ENCODE measurements around the gene PRICKLE2.

Gene PRICKLE2

DNA sequence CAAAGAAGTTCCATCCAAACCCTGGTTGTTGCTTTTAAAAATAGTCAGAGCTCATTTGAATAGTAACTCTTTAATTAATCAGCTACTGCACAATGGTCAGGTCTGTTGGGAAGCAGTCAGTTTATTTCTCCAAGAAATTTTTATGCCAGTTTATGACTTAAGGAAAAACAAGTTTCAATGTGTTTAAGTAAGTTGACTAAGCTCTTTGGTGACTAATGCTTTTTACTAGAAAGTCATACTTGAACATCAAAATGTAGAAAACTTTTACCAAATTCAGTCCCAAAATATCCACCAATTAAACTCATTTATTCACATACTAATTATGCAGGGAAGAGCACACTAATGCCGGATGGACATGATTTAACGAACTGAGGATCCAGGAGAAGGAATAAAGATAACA lies 22.1 kb downstream of the PRICKLE2 start:
- TF ChIP-seq, protein P1, sequence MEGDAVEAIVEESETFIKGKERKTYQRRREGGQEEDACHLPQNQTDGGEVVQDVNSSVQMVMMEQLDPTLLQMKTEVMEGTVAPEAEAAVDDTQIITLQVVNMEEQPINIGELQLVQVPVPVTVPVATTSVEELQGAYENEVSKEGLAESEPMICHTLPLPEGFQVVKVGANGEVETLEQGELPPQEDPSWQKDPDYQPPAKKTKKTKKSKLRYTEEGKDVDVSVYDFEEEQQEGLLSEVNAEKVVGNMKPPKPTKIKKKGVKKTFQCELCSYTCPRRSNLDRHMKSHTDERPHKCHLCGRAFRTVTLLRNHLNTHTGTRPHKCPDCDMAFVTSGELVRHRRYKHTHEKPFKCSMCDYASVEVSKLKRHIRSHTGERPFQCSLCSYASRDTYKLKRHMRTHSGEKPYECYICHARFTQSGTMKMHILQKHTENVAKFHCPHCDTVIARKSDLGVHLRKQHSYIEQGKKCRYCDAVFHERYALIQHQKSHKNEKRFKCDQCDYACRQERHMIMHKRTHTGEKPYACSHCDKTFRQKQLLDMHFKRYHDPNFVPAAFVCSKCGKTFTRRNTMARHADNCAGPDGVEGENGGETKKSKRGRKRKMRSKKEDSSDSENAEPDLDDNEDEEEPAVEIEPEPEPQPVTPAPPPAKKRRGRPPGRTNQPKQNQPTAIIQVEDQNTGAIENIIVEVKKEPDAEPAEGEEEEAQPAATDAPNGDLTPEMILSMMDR (conservative IDR thresholded peaks at IDR 0.05; ENCODE audit: low read depth, low read length), result no peak
- DNase-seq (ENCODE audit: low read depth), result no peak
- no peak overlapping the region for H3K4me3 ChIP-seq (ENCODE audit: low read length)

- H3K4me3 ChIP-seq (ENCODE audit: low read length), result no peak overlapping the region
- TF ChIP-seq, protein P1 (conservative IDR thresholded peaks at IDR 0.05; ENCODE audit: low read depth, low read length), result no peak
- DNase-seq (ENCODE audit: low read depth), result no peak
Measured at GRCh38 chr3:64199932-64200331, 25.3 kb downstream of the PRICKLE2 start.

- DNase-seq (ENCODE audit: low read depth), result no peak
- no peak overlapping the region for H3K4me3 ChIP-seq (ENCODE audit: low read length)
- TF ChIP-seq, protein P1 (conservative IDR thresholded peaks at IDR 0.05; ENCODE audit: low read depth, low read length), result no peak
Measured at GRCh38 chr3:64196236-64196929, 28.9 kb downstream of the PRICKLE2 start.

DNA sequence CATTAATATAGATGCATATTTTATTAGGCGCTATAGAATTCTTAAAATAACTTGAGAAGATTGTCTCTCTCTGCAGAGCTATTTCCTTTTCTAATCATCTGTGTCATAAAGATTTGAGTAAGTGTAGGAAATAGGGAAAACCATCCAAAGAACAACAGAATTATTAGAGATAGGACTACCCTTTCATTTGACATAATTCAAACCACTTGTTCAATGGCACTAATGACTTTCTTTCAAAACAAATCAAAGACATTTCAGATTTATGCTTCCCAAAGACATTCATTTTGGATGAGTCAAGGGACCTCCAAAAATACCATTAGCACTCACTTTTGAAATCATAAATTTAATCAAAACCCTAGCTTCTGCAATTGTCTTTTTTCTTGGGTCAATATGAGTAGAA lies 29.5 kb downstream of the PRICKLE2 start:
- no peak for DNase-seq (ENCODE audit: low read depth)
- TF ChIP-seq, protein P1 (conservative IDR thresholded peaks at IDR 0.05; ENCODE audit: low read depth, low read length), result no peak
- H3K4me3 ChIP-seq (ENCODE audit: low read length), result no peak overlapping the region

DNA sequence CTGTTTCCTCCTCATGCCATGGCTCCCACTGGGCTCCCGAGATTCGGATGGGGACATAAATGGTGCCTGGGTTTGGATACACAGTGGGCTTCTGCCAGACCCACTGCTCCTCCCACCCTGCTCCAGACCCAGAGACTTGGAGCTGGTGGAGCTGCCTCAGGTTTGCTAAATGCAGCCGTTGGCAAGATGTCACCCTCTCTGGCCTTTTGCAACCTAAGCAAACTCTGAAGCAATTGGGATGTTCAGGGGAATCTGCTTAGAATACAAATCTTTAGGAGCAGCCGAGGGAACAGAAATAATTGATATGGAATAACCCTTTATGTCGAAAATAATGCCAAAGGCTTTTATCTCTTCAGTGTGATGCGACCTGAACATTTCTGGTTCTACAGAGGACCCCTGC lies 33.4 kb downstream of the PRICKLE2 start:
- TF ChIP-seq, protein P1 (conservative IDR thresholded peaks at IDR 0.05; ENCODE audit: low read depth, low read length), result no peak
- DNase-seq (ENCODE audit: low read depth), result no peak
- H3K4me3 ChIP-seq (ENCODE audit: low read length), result no peak overlapping the region

DNA sequence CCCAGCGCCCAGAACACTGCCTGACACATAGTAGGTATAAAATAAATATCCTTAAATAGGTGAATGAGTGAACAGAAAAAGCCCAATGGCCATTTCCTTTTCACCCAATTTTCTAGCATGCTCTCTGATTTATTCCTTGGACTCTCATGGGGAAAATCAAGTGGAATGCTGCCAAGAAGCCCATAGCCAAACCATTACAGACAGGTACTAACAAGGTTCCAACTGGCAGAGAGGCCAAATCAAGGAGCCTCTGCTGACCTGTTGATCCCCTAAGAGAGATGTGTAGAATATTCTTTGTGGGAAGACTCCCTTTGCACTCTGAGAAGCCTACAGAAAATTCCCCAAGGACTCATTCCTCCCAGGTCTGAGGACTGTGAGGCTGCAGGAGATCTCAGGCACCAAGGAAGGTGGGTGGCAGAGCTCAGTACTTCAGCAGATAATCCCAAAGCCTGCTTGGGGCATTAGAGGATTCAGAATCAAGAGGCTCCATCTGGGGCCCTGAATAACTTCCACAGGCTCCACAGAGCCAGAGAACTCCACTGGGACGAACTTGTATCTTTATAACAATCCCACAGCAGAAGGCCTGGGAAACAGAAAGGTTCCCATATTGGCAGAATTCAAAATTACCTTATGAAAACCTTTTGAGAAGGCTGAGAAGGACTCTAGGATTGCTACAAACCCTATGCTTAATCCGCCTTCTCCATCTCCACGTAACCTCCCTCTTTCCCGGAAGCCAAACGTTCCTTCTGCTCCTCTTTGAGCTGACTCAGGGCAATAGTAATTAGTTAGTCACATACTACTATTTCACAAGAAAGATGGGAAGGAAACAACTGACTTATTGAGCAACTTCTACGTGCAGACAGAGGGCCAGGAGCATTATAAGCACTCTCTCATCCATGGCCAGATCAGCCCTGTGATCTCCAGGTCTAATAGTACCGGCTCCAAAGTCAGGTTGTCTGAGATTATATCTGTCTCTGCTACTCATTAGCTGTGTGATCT lies 34.5 kb downstream of the PRICKLE2 start:
- H3K4me3 ChIP-seq (ENCODE audit: low read length), result no peak overlapping the region
- no peak for DNase-seq (ENCODE audit: low read depth)
- TF ChIP-seq, protein P1 (conservative IDR thresholded peaks at IDR 0.05; ENCODE audit: low read depth, low read length), result no peak
